Measurements from ENCODE around the gene THRB.
"Not testable (repeated sequence)": the region's sequence is repeated elsewhere in the genome, so short reads cannot be mapped to it uniquely, and the experiment has no call there.

Gene THRB

GRCh38 chr3:24440760-24441464 lies 53.7 kb downstream of the THRB start:
- peak; percentile 32 for DNase-seq

GRCh38 chr3:24439021-24439420 lies 55.6 kb downstream of the THRB start:
- DNase-seq: peak; percentile 66

- no peak for DNase-seq
These were observed 57.3 kb downstream of the THRB start for GRCh38 chr3:24437326-24437725.

GRCh38 chr3:24435584-24435983 lies 59.1 kb downstream of the THRB start:
- DNase-seq: no peak

- DNase-seq: no peak
These were observed 60.0 kb downstream of the THRB start for GRCh38 chr3:24434651-24435050.

GRCh38 chr3:24433838-24434591 lies 60.6 kb downstream of the THRB start:
- no peak for DNase-seq

GRCh38 chr3:24432989-24433388 lies 61.7 kb downstream of the THRB start:
- DNase-seq: no peak

- no peak for DNase-seq
These were observed 66.2 kb downstream of the THRB start for GRCh38 chr3:24428481-24428880.

GRCh38 chr3:24426896-24427295 lies 67.8 kb downstream of the THRB start:
- no peak for DNase-seq

- not testable (repeated sequence) for DNase-seq
These were observed 73.8 kb downstream of the THRB start for GRCh38 chr3:24420829-24421228.

GRCh38 chr3:24420224-24420623 lies 74.4 kb downstream of the THRB start:
- DNase-seq: peak; percentile 23

- DNase-seq: no peak
These were observed 75.4 kb downstream of the THRB start for GRCh38 chr3:24419067-24419791.

GRCh38 chr3:24417730-24418129 lies 76.9 kb downstream of the THRB start:
- DNase-seq: no peak

- no peak for DNase-seq
These were observed 78.4 kb downstream of the THRB start for GRCh38 chr3:24416224-24416623.

GRCh38 chr3:24415824-24416223 lies 78.8 kb downstream of the THRB start:
- DNase-seq: no peak

- DNase-seq: not testable (repeated sequence)
These were observed 81.0 kb downstream of the THRB start for GRCh38 chr3:24413662-24414061.

GRCh38 chr3:24410860-24411259 lies 83.8 kb downstream of the THRB start:
- no peak for DNase-seq

GRCh38 chr3:24407980-24408680 lies 86.5 kb downstream of the THRB start:
- DNase-seq: no peak

- DNase-seq: no peak
These were observed 87.8 kb downstream of the THRB start for GRCh38 chr3:24406900-24407299.

- no peak for DNase-seq
These were observed 89.6 kb downstream of the THRB start for GRCh38 chr3:24405057-24405456.

- DNase-seq: no peak
These were observed 92.9 kb downstream of the THRB start for GRCh38 chr3:24401811-24402185.

- no peak for DNase-seq
These were observed 93.4 kb downstream of the THRB start for GRCh38 chr3:24401090-24401810.

GRCh38 chr3:24400450-24400849 lies 94.2 kb downstream of the THRB start:
- no peak for DNase-seq

Data from hematopoietic multipotent progenitor cell treated with erythropoietin and hydrocortisone succinate and interleukin-3 and kit ligand, for 8 days (in vitro differentiated cells).